COLO668 (cell line): ENCODE results near the gene ARHGEF10L.
"Not testable (repeated sequence)": the region's sequence is repeated elsewhere in the genome, so short reads cannot be mapped to it uniquely, and the experiment has no call there.

Source experiments
- DNase-seq: peaks from one replicate; lab custom pipeline; 2025; ENCODE audit not compliant: unreplicated experiment; lab: John Stamatoyannopoulos, UW

ARHGEF10L gene, protein sequence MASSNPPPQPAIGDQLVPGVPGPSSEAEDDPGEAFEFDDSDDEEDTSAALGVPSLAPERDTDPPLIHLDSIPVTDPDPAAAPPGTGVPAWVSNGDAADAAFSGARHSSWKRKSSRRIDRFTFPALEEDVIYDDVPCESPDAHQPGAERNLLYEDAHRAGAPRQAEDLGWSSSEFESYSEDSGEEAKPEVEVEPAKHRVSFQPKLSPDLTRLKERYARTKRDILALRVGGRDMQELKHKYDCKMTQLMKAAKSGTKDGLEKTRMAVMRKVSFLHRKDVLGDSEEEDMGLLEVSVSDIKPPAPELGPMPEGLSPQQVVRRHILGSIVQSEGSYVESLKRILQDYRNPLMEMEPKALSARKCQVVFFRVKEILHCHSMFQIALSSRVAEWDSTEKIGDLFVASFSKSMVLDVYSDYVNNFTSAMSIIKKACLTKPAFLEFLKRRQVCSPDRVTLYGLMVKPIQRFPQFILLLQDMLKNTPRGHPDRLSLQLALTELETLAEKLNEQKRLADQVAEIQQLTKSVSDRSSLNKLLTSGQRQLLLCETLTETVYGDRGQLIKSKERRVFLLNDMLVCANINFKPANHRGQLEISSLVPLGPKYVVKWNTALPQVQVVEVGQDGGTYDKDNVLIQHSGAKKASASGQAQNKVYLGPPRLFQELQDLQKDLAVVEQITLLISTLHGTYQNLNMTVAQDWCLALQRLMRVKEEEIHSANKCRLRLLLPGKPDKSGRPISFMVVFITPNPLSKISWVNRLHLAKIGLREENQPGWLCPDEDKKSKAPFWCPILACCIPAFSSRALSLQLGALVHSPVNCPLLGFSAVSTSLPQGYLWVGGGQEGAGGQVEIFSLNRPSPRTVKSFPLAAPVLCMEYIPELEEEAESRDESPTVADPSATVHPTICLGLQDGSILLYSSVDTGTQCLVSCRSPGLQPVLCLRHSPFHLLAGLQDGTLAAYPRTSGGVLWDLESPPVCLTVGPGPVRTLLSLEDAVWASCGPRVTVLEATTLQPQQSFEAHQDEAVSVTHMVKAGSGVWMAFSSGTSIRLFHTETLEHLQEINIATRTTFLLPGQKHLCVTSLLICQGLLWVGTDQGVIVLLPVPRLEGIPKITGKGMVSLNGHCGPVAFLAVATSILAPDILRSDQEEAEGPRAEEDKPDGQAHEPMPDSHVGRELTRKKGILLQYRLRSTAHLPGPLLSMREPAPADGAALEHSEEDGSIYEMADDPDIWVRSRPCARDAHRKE (N-terminal part only)

GRCh38 chr1:17539477-17540254 is at the start of gene ARHGEF10L:
TSS of gene ARHGEF10L (plus strand) at chr1:17539698. CDS start at chr1:17580596, 40,898 bp downstream.
- DNase-seq, result peak; percentile 73

GRCh38 chr1:17489768-17490417 is 49.6 kb upstream of the ARHGEF10L start:
- not testable (repeated sequence) for DNase-seq

DNA sequence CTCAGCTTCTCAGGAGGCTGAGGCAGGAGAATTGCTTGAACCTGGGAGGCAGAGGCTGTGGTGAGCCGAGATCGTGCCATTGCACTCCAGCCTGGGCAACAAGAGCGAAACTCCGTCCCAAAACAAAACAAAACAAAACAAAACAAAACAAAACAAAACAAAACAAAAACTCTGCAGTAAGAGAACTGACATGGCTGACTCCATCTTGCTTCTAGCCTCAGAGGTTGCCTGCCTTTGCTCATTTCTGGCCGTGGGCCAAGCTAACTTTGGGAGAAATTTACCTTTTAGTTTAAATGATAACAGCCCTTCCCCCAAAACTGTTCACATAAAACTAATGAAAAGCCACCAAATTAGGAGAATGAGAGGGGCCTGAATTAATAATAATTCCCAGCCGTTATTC is 48.8 kb upstream of the ARHGEF10L start:
- not testable (repeated sequence) for DNase-seq

DNA sequence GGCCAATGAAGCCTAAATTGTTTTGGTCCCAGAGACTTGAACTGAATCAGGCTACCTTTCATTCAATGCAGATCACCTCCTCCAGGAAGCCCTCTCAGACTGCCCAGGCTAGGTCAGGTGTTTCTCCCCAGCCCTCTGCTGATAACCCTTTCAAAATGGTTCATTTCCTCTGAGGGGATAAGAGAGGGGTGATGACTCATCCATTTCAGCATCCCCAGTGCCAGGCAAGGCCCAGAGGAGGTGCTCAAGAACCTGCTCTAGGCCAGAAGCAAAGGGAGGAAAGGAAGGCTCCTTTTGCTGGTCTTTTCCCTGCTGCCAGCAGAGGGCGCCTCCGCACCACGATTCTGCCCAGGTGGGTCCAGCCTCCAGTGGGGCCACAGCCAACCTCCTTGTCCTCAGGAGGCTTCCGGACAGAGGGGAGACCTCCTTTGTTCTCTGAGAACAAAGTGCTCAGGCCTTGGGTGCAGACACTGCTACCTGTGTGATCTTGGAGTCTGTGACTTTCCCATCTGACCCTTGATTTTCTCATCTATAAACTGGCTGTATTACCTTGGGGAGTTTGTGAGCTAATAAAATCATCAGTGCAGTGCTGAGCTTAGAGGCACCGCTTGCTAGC is 45.3 kb upstream of the ARHGEF10L start:
- DNase-seq, result peak; percentile 81

- no peak for DNase-seq
Measured at GRCh38 chr1:17496419-17496818, 43.1 kb upstream of the ARHGEF10L start.

GRCh38 chr1:17498214-17498613 is 41.3 kb upstream of the ARHGEF10L start:
- DNase-seq, result peak; percentile 27

DNA sequence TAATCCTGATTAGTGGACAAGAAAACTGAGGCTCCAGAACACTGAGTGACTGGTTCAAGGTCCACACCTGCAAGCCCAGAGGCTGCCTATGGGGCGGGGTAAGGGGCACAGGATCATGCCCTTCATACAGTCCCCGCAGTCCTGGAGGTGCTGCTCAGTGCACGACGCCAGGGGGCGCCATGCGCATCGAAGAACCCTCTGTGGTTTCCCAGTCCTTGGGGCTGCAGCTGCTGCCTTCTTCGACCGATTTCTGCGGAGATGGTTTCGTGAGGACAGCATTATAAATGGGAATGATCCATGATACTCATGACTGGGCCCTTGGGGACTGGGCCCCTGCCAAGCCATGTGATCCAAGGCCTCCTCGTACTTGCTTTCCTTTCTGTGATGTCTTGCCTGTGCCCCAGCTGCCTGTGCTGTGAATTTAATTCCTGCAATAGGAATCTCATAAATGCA is 37.1 kb upstream of the ARHGEF10L start:
- DNase-seq, result peak; percentile 93

- no peak for DNase-seq
Measured at GRCh38 chr1:17503146-17503545, 36.4 kb upstream of the ARHGEF10L start.

GRCh38 chr1:17507200-17507599 is 32.3 kb upstream of the ARHGEF10L start:
- not testable (repeated sequence) for DNase-seq

GRCh38 chr1:17507915-17508314 is 31.6 kb upstream of the ARHGEF10L start:
- no peak for DNase-seq

GRCh38 chr1:17509363-17509762 is 30.1 kb upstream of the ARHGEF10L start:
- DNase-seq, result no peak

DNA sequence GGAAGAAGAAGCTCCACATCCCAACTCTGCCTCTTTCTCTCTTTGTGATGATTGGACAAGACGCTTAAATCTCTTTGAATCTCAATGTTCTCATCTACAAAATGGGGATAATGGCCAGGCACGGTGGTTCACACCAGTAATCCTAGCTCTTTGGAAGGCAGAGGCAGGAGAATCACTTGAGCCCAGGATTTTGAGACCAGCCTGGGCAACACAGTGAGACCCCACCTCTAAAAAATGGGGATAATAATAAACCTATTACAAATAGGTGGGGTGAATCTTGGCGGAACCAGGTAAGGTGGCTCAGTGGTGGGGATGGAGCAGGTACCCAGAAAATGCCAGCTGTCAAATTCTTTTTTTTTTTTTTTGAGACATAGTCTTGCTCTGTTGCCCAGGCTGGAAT is 29.4 kb upstream of the ARHGEF10L start:
- no peak for DNase-seq

GRCh38 chr1:17511188-17511587 is 28.3 kb upstream of the ARHGEF10L start:
- DNase-seq, result no peak

DNA sequence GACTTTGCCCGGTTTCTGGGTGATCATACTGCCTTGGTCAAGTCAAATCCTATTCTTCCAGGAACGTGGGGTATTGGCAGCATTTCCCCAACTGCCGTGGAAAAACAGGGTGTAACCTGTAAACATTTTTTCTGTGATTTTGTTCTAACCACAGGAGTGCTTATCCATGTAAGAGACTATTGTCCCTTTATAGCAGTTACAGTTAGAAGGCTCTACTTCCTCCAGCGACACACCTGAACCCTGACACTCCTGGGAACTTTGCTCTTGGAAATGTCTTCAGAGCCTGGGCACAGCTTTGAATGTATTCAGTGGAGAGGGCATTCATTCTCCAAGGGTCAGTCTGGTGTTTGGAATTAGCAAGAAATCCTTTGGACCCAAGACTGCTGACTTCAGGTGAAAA is 26.4 kb upstream of the ARHGEF10L start:
- no peak for DNase-seq

- no peak for DNase-seq
Measured at GRCh38 chr1:17514776-17515175, 24.7 kb upstream of the ARHGEF10L start.

GRCh38 chr1:17515902-17516301 is 23.6 kb upstream of the ARHGEF10L start:
- no peak for DNase-seq

- peak; percentile 39 for DNase-seq
Measured at GRCh38 chr1:17516303-17517214, 22.9 kb upstream of the ARHGEF10L start.

GRCh38 chr1:17520041-17520440 is 19.5 kb upstream of the ARHGEF10L start:
- DNase-seq, result peak; percentile 39
